Fibroblast of peridontal ligament (primary cell): ENCODE measurements around the gene PATE1.

Experiments used
- DNase-seq: peaks from one replicate; pipeline ENCODE4 v3.0.0-alpha.2; 2010; ENCODE audit errors: extremely low read depth

Gene PATE1

DNA sequence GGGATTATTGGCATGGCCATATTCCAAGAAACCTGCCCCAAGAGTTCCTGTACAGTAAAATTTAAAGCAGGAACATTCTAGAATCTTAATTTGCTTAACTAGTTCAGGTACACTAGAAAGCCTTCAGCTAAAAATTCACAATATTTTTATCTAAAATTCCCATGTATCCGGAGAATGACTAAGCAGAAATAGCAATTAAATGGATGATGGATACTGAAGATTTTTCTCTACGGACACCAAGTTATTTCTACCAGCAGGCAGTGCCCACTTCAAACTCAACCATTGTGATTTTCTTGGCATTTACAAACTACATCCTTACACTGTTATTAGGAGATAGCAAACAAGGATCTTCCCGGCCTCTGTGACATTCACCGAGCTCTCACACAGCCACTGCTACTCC is 44.7 kb downstream of the PATE1 start:
- no peak for DNase-seq

DNA sequence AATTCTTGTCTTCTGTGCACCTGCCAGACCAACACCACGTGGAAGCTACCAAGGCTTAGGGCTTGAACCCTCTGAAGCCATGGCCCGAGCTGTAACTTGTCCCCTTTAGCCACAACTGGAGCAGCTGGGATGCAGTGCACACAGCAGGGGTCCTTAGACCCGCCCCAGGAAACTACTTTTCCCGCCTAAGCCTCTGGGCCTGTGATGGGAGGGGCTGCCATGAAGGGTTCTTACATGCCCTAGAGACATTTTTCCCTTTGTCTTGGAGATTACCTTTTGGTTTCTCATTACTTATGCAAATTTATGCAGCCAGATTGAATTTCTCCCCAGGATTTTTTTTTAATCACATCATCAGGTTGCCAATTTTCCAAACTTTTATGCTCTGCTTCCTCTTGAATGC is 51.6 kb downstream of the PATE1 start:
- no peak for DNase-seq
